Measurements from ENCODE around the gene CDSN.

Gene CDSN

DNA sequence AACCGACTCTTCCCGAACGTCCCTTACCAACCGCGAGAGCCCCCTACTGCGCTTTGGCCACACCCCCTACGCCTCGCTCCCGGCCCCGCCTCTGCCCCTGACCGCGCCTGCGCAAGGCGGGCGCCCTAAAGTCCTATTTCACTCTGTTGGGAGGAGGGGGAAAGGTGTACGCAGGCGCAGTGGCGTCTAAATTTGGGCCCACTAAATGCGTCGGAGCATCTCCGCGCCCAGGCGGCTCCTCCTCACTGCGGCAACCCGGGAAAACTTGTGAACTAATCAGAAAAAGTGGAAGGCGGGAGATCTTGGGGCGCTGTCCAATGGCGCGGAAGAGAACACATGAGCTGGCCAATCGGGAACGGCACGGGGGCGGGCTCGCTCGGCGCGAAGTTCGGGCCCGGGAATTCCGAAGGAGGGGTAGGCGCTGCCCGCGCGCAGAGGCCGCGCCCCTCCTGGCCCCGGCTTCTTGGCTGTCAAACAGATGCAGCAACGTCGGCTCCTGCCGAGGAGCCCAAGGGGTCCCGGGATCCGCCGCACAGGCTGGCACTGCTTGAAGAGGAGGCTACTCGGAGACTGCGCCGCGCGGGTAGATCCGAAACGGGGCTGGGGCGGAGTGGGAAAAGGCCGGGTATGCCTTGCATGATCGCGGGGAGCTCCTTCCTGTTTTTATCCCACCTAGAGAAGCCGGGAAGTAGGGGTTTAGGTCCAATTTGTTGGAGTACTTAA, 38.1 kb upstream of the CDSN start, which contains the start of gene TCF19:
TCF19 (plus strand) TSS at position 450 of the 723 bp plus-strand sequence. CDS start 881 bp downstream, outside the sequence.
- H3K36me3 ChIP-seq (replicated peaks): peaks cover 49% of the 10 kb centered on the region
- H3K4me1 ChIP-seq: peaks cover 11% of the 10 kb centered on the region
- H3K9me3 ChIP-seq: no peaks in the 10 kb centered on the region
- in situ Hi-C loops (cut with MboI; ENCODE audit: low sequenced_read_pairs): no loop called here
- no peaks in the 10 kb centered on the region for H3K27me3 ChIP-seq (ENCODE audit: low read depth)
- peak within 1 kb of the TSS; percentile 79 for H3K4me3 ChIP-seq
- DNase-seq (ENCODE audit: low spot score in 2 of 2): peak; percentile 96 to 98

DNA sequence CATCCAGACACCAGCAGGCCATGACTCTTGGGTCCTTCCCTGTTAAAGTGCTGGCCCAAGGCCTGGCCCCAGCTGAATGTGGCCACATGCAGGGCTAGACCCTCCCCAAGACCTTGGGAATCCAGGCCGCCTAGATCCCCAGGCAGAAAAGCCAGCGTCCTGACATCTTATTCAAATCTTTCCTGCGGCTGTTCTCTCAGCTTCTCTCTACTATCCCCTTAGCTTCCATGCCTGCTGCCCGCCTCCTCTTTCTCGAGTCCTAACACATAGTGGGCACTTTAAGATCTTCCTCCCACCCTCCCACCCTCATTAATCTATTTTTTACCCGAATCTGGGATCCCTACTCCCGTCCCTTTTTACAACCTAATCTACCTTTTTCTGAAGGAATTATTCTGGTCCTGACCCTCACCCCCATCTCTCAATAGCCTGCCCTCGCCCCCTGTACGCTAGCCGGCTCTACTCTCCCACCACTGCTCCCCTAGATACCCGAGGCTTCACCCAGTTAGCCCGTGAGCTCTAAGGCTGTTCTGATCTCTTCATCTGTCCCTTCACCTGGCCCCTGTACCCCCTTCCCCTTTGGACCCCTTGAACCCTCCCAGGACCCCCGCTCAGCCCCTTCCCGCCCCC, 37.4 kb upstream of the CDSN start, which contains the start of gene CCHCR1:
CCHCR1 (minus strand) TSS at position 290 of the 627 bp plus-strand sequence; CDS start at position 88, 202 bp downstream.
- H3K4me1 ChIP-seq: peaks cover 11% of the 10 kb centered on the region
- DNase-seq (ENCODE audit: low spot score in 2 of 2): no peak
- in situ Hi-C loops (cut with MboI; ENCODE audit: low sequenced_read_pairs): no loop called here
- no peaks in the 10 kb centered on the region for H3K27me3 ChIP-seq (ENCODE audit: low read depth)
- H3K9me3 ChIP-seq: no peaks in the 10 kb centered on the region
- peaks cover 44% of the 10 kb centered on the region for H3K36me3 ChIP-seq (replicated peaks)
- peak within 1 kb of the TSS; percentile 79 for H3K4me3 ChIP-seq

DNA sequence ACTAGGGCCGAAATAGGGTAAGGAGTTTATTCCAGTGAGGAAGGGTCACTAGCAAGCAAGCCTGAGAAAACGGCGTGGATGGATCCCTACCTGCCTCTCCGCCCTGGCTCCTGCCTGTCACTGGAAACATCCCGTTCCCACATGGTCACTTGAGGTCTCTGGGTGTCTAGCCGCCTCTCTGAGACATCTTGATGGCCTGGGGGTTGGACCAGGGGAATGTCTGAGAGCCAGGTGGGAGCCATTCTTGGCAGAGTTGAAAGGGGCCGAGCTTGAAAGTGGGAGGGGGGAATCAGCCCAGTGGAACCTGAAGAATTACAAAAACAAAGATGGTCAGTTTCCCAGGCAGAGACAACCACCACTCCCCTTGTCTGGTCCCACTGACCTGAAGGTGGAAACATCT, 36.4 kb upstream of the CDSN start:
- Histone ChIP-seq H3K9me3 (no peaks in the 10 kb centered on the region), H3K4me1 (peaks cover 11% of the 10 kb centered on the region), H3K4me3 (no peak overlapping the region), H3K27me3 (ENCODE audit: low read depth) (no peaks in the 10 kb centered on the region), H3K36me3 (replicated peaks) (peaks cover 37% of the 10 kb centered on the region)
- DNase-seq (ENCODE audit: low spot score in 2 of 2): no peak
- in situ Hi-C loops (cut with MboI; ENCODE audit: low sequenced_read_pairs): no loop called here

DNA sequence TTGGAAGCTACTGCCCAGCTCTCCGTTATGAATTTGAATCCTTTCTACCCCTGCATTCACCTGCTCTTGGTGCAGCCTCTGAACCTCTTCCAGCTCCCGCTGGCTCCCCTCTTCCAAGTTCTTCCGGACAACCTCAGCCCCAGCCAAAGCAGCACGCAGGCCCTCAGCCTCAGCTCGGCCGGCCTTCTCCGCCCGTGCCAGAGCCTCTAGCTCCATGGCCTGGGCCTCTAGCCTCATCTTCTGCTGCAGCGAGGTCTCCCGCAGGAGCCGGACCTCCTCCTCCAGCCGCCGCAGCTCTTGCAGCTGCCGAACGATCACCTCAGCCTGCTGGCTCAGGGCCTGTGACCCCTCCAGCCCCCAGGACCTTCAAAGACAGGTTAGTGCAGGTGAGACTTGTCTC, 34.2 kb upstream of the CDSN start:
- DNase-seq (ENCODE audit: low spot score in 2 of 2): no peak
- Histone ChIP-seq H3K27me3 (ENCODE audit: low read depth) (no peaks in the 10 kb centered on the region), H3K4me1 (peaks cover 5% of the 10 kb centered on the region), H3K9me3 (no peaks in the 10 kb centered on the region), H3K36me3 (replicated peaks) (peaks cover 35% of the 10 kb centered on the region), H3K4me3 (no peak overlapping the region)
- in situ Hi-C loops (cut with MboI; ENCODE audit: low sequenced_read_pairs): no loop called here

DNA sequence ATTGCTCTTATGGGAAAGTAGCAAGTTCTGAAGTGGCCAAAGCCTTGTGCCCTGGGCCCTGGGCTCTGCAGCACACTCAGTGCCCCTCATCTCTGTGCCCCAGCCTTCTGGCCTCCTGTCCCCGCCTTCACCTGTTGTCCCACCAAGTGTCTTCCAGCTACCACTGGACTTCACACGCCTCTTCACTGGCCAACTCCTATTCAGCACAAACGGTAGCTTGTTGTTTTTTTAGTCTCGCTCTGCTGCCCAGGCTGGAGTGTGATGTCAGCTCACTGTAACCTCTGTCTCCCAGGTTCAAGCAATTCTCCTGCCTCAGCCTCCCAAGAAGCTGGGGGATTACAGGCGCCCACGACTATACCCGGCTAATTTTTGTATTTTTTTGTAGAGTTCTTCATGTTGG, 32.5 kb upstream of the CDSN start:
- DNase-seq (ENCODE audit: low spot score in 2 of 2): no peak
- peaks cover 35% of the 10 kb centered on the region for H3K36me3 ChIP-seq (replicated peaks)

DNA sequence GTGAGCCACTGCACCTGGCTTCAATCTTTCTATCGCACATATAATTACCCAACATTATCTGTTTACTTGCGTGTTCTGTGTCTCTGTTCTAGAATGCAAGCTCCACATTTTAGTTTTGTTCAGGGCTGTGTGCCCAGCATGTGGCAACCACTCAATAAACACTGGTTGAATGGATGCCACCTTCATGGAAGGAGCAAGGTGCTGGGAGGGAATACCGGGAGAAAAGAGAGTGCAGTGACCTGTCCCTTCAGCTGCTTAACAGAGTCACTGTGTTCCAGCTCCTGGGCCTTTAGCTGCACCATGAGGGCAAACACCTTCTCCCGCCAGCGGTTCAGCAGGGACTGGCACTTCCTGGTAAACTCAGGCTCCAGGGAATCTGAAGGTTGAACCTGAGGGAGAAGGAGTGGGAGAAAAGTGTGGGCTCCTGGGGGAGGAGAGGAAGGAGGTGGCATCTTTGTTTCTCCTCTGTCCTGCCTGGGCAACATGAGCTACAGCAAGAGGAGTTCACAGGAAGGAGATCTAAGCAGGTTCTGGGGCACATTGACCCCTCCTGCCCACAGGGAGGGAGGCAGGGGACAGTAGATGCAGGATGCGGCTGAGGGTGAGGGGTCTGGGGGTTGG, 29.7 kb upstream of the CDSN start:
- H3K36me3 ChIP-seq (replicated peaks): peaks cover 19% of the 10 kb centered on the region
- no peaks in the 10 kb centered on the region for H3K27me3 ChIP-seq (ENCODE audit: low read depth)
- H3K4me3 ChIP-seq: no peak overlapping the region
- no peaks in the 10 kb centered on the region for H3K4me1 ChIP-seq
- in situ Hi-C loops (cut with MboI; ENCODE audit: low sequenced_read_pairs): no loop called here
- no peak for DNase-seq (ENCODE audit: low spot score in 2 of 2)
- no peaks in the 10 kb centered on the region for H3K9me3 ChIP-seq

More for the DNA sequence above, 32.5 kb upstream of the CDSN start:
- Histone ChIP-seq H3K9me3 (no peaks in the 10 kb centered on the region), H3K4me1 (peaks cover 5% of the 10 kb centered on the region), H3K4me3 (no peak overlapping the region), H3K27me3 (ENCODE audit: low read depth) (no peaks in the 10 kb centered on the region)
- in situ Hi-C loops (cut with MboI; ENCODE audit: low sequenced_read_pairs): no loop called here

DNA sequence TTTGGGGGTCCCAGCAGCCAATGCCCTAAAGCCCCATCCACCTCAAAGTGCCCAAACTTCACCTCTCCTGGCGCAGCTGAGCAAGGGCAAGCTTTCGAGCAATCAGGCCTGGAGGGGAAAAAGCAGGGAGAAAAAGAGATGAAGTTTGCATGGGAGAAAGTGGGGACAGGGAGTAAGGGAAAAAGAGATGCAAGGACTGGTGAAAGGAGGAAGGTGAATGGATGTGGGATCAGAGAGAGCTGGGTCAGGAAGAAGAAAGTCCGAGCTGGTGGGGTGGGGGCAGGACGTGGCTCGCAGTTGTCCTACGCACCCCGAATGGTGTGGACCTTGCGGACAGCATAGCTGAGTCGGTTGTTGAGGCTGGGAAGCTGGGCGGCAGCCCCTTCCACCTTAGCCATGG, 25.1 kb upstream of the CDSN start:
- no peaks in the 10 kb centered on the region for H3K9me3 ChIP-seq

DNA sequence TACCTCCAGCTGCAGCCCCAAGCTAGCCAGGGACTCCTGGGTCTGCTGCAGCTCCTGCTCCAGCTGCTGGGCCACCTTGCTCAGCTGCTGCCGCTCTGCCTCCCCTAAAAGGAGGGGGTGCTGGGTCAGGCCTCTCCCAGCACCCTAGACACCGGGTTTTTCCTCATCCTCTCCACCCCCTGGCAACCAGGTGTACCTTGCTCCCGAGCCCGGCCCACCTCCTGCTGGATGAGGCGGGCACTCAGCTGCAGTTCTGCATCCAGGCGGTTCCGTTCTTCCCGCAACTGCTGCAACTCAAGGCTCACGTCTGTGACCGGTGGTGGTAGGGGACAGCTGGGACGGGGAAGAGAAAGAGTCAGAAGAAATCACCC, 24.7 kb upstream of the CDSN start:
- H3K4me3 ChIP-seq: no peak overlapping the region
- in situ Hi-C loops (cut with MboI; ENCODE audit: low sequenced_read_pairs): no loop called here
- H3K36me3 ChIP-seq (replicated peaks): peaks cover 21% of the 10 kb centered on the region
- no peaks in the 10 kb centered on the region for H3K4me1 ChIP-seq
- no peaks in the 10 kb centered on the region for H3K9me3 ChIP-seq
- H3K27me3 ChIP-seq (ENCODE audit: low read depth): no peaks in the 10 kb centered on the region
- DNase-seq (ENCODE audit: low spot score in 2 of 2): no peak

More for the DNA sequence above, 25.1 kb upstream of the CDSN start:
- H3K36me3 ChIP-seq (replicated peaks): peaks cover 25% of the 10 kb centered on the region
- no peaks in the 10 kb centered on the region for H3K27me3 ChIP-seq (ENCODE audit: low read depth)
- no peaks in the 10 kb centered on the region for H3K4me1 ChIP-seq
- no peak overlapping the region for H3K4me3 ChIP-seq
- no peak for DNase-seq (ENCODE audit: low spot score in 2 of 2)
- in situ Hi-C loops (cut with MboI; ENCODE audit: low sequenced_read_pairs): no loop called here

DNA sequence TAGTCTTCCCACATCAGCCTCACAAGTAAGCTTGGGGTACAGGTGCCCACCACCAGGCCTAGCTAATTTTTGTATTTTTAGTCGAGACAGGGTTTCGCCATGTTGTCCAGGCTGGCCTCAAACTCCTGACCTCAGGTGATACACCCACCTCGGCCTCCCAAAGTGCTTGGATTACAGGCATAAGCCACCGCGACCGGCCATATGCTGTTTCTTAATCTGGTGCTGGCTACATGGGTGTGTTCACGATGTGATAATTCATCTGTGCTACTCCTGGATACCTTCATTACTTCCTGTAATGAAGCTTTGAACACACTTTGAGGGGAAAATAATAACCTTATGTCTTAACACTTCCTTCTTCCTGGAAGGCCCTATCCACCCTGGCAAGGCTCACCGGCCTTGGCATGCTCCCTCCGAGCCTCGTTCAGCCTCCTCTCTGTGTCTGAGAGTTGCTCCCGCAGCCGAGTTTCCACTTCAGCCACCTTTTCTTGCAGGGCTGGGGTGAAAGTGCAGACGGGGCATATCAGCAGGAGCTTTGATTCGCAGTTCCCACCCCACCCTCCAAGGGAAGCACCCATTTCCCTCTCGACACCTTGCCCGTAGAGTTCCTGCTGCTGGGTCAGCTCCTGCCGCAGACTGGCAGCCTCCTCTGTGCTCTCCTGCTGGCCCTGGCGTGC, 24.2 kb upstream of the CDSN start:
- Histone ChIP-seq H3K36me3 (replicated peaks) (peaks cover 16% of the 10 kb centered on the region), H3K27me3 (ENCODE audit: low read depth) (no peaks in the 10 kb centered on the region), H3K4me3 (no peak overlapping the region), H3K9me3 (no peaks in the 10 kb centered on the region), H3K4me1 (no peaks in the 10 kb centered on the region)
- DNase-seq (ENCODE audit: low spot score in 2 of 2): no peak
- in situ Hi-C loops (cut with MboI; ENCODE audit: low sequenced_read_pairs): no loop called here

DNA sequence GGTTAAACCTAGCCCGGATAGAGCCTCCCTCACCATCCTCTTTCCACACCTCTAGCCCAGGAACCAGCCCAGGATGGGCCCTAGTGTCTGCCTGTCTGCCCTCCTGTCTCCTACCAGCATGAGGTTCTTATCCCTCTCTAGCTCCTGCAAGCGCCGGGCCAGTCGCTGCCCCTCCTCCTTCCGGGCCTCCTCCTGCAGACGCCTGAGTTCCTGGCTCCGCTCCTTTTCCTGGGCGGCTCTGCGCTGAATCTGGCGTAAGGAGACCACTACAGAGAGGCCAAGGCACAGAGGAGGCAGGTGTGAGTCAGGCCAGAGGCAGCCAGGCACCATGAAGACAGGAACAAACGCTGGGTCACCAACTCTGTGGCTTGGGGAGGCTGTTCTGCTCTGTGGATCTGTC, 22.9 kb upstream of the CDSN start:
- Histone ChIP-seq H3K4me1 (no peaks in the 10 kb centered on the region), H3K27me3 (ENCODE audit: low read depth) (no peaks in the 10 kb centered on the region), H3K4me3 (no peak overlapping the region), H3K9me3 (no peaks in the 10 kb centered on the region), H3K36me3 (replicated peaks) (peaks cover 16% of the 10 kb centered on the region)
- no peak for DNase-seq (ENCODE audit: low spot score in 2 of 2)
- in situ Hi-C loops (cut with MboI; ENCODE audit: low sequenced_read_pairs): no loop called here

DNA sequence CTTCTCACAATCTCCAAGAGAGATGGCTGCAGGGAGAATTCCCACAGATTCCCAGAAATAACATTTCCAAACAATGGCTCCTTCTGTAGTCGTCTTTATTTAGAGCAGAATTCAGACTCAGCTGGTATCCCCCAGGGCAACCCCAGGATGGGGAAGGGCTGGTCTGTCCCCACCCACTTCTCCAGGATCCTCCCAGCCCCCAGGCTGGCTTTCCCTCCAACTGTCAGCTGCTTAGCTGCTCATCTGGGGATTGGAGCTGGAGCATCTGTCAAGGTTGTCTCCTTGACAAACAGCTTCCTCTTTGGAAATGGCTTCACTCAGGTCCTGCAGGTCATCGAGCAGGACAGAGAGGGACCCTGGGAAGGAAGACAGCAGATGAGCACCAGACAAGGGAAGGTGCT, 22.1 kb upstream of the CDSN start:
- DNase-seq (ENCODE audit: low spot score in 2 of 2): peak in 1 of 2 experiments; percentile 46
- no peaks in the 10 kb centered on the region for H3K27me3 ChIP-seq (ENCODE audit: low read depth)
- H3K9me3 ChIP-seq: no peaks in the 10 kb centered on the region
- peaks cover 16% of the 10 kb centered on the region for H3K36me3 ChIP-seq (replicated peaks)
- H3K4me1 ChIP-seq: peaks cover 3% of the 10 kb centered on the region
- no peak overlapping the region for H3K4me3 ChIP-seq
- in situ Hi-C loops (cut with MboI; ENCODE audit: low sequenced_read_pairs): no loop called here

DNA sequence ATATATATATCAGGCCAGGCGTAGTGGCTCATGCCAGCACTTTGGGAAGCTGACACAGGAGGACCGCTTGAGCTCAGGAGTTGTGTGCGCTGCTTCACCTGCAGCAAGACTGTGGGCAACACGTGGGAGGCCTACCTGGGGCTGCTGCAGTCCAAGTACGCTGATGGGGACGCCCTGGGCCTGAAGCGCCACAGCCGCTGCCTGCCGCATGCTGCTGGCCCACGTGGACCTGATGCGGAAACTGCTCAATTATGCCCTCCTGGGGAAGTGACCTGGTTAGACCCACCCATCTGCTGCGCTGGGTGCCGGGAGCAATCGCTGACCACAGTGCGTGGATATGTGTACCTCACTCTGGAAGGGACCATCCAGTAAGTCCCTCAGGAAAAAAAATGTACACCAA, 20.4 kb upstream of the CDSN start:
- in situ Hi-C loops (cut with MboI; ENCODE audit: low sequenced_read_pairs): no loop called here
- Histone ChIP-seq H3K4me3 (no peak overlapping the region), H3K4me1 (peaks cover 3% of the 10 kb centered on the region), H3K27me3 (ENCODE audit: low read depth) (no peaks in the 10 kb centered on the region), H3K9me3 (no peaks in the 10 kb centered on the region), H3K36me3 (replicated peaks) (peaks cover 16% of the 10 kb centered on the region)
- DNase-seq (ENCODE audit: low spot score in 2 of 2): no peak

DNA sequence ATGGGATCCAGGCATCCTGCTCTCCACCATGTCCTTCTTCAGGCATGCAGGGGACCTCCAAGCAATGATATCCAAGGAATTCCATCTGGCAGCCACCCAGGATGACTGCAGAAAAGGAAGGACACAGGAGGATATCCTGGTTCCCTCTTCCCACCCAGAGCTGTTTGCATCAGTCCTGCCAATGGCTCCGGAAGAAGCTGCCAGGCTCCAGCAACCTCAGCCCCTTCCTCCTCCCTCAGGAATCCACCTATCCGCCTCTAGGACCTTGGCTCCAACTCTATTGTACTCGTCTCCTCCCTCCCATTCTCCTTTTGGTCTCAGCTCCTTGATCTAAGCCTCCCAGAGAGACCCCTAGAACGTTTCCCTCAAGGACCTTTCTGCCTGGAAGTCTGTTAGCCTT, 19.4 kb upstream of the CDSN start:
- H3K36me3 ChIP-seq (replicated peaks): peaks cover 16% of the 10 kb centered on the region
- no peak overlapping the region for H3K4me3 ChIP-seq
- peaks cover 3% of the 10 kb centered on the region for H3K4me1 ChIP-seq
- DNase-seq (ENCODE audit: low spot score in 2 of 2): no peak
- H3K27me3 ChIP-seq (ENCODE audit: low read depth): no peaks in the 10 kb centered on the region
- no peaks in the 10 kb centered on the region for H3K9me3 ChIP-seq
- in situ Hi-C loops (cut with MboI; ENCODE audit: low sequenced_read_pairs): loop anchor here (5.0 kb wide), 2 partner anchors 53 to 228 kb away; no protein-coding TSS in a partner anchor

All from HAP-1 (cell line).